ENCODE data around the gene TOX4. TPM values are rescaled to one million over a fixed set of nuclear protein-coding genes. Genes with fewer than 3 reads are reported as not detected.

Gene TOX4
- total RNA-seq, 1 experiment from 2014 or later, result 77.4 TPM

DNA sequence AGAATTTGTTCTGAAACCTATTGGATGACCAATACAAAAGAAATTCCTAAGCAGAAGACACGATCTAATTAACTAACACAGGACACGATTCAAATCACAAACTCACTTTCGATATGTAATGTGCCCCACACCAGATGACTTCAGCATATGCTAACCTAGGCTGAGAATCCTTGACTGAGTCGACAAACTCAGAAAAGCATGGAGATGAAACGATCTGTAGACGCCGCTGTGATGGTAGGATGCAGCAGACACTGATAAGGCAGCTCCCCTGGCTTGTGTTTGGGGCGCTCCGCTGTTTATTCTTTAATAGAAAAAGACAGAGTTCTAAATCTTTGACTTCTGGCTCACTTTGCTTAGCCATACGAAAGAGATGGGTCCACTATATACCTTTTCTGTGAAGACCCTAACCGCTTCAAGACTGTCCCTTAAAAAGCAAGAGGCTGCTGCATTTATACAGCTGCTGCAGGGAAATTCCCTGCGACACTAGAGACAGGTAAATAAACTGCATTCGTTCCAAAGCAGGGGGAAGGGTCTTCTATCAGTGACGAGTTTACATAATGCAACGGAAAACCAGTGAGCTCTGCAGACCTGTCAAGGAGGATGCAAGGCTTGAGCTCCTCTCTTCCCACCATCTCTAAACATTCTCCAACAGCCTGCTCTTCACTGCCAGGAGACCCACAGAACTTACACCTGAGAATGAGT lies 22.0 kb upstream of the TOX4 start:
- DNase-seq, result no peak
- intact Hi-C loops (cut with micrococcal nuclease; ENCODE audit: unreplicated experiment), result no loop called here
- Mint-ChIP-seq H3K36me3 (ENCODE audit: insufficient read depth, unreplicated experiment) (peaks cover 28% of the 10 kb centered on the region), H3K4me1 (ENCODE audit: low read depth, unreplicated experiment) (peaks cover 23% of the 10 kb centered on the region), H3K27ac (ENCODE audit: unreplicated experiment) (peak overlapping the region; percentile 83), H3K9me3 (ENCODE audit: low read depth, unreplicated experiment) (no peaks in the 10 kb centered on the region), H3K4me3 (ENCODE audit: low read depth, unreplicated experiment) (peak overlapping the region; percentile 86), H3K27me3 (ENCODE audit: unreplicated experiment) (no peaks in the 10 kb centered on the region)
- TF ChIP-seq, protein P1, sequence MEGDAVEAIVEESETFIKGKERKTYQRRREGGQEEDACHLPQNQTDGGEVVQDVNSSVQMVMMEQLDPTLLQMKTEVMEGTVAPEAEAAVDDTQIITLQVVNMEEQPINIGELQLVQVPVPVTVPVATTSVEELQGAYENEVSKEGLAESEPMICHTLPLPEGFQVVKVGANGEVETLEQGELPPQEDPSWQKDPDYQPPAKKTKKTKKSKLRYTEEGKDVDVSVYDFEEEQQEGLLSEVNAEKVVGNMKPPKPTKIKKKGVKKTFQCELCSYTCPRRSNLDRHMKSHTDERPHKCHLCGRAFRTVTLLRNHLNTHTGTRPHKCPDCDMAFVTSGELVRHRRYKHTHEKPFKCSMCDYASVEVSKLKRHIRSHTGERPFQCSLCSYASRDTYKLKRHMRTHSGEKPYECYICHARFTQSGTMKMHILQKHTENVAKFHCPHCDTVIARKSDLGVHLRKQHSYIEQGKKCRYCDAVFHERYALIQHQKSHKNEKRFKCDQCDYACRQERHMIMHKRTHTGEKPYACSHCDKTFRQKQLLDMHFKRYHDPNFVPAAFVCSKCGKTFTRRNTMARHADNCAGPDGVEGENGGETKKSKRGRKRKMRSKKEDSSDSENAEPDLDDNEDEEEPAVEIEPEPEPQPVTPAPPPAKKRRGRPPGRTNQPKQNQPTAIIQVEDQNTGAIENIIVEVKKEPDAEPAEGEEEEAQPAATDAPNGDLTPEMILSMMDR (IDR thresholded peaks at IDR 0.05; ENCODE audit: unreplicated experiment), result no peak
- CTCF ChIA-PET, result interaction anchor here (1.4 to 2.4 kb wide), 4 partner anchors 18 to 102 kb away, joined by 5 to 31 read pairs (median 9); partner anchors contain the start of genes METTL3, RAB2B and TOX4
- BruUV-seq (replicated peaks), result TSS peak; percentile 50

DNA sequence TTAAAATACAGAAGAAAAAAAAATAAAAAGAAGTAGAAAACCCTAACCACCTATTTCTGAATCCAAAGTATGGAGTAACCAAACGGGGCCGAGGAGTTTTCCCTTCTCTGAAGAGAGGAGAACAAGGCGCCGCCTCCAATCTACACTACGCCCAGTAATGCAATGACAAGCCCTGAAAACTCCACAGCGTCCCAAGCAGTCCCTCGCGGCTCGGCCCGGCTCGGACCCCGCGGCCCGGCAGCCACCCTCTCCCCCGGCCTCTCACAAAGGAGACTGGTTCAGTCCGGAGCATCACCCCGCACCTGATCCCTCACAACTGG lies 21.4 kb upstream of the TOX4 start:
- Mint-ChIP-seq H3K4me1 (ENCODE audit: low read depth, unreplicated experiment) (peaks cover 23% of the 10 kb centered on the region), H3K9me3 (ENCODE audit: low read depth, unreplicated experiment) (no peaks in the 10 kb centered on the region), H3K36me3 (ENCODE audit: insufficient read depth, unreplicated experiment) (peaks cover 28% of the 10 kb centered on the region), H3K27ac (ENCODE audit: unreplicated experiment) (peak overlapping the region; percentile 83), H3K27me3 (ENCODE audit: unreplicated experiment) (no peaks in the 10 kb centered on the region), H3K4me3 (ENCODE audit: low read depth, unreplicated experiment) (peak overlapping the region; percentile 86)
- BruUV-seq (replicated peaks), result no TSS peak
- TF ChIP-seq, protein P1 (IDR thresholded peaks at IDR 0.05; ENCODE audit: unreplicated experiment), result no peak
- intact Hi-C loops (cut with micrococcal nuclease; ENCODE audit: unreplicated experiment), result no loop called here
- CTCF ChIA-PET, result interaction anchor here (1.4 to 2.4 kb wide), 4 partner anchors 18 to 102 kb away, joined by 5 to 31 read pairs (median 9); partner anchors contain the start of genes METTL3, RAB2B and TOX4
- DNase-seq, result no peak

DNA sequence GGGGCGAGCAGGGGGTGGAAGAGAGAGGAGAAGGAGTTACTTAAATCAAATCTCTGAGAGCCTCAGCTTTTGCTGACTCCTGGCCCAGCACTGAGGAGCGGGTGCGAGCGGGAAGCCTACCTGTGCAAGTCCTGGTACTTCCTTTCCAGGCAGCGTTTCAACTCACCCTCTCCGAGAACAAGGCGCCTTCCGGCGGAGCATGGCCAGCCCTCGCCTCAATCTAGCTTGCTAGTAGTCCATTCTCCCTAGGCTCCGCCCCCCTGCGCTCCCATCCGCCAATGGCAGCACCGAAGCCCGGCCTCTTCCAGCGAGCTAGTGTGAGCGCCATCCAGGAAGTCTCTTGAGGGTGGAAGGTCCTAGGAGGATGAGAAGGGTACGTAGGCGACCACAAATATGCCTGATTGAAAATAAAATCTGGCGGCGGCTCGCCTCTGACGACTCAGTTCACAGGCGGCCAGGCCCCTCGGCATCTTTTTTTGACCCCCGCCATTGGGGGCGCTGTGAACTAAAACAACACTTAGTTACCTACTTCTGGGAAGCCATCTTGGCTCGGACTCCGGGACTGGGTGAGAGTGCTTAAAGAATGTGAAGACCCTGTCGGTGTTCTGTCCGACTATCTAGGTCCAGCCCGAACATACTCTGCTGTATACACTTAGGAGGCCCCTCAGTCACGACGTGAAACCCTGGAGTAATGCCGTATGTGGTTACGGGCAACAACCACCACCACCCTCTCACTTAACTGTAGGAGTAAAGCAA lies 20.9 kb upstream of the TOX4 start, which contains the start of gene CHD8:
Gene CHD8 (minus strand): TSS at position 212 of the 756 bp plus-strand sequence. CDS start 24,480 bp downstream, outside the sequence.
- CTCF ChIA-PET, result interaction anchor here (0.7 to 2.4 kb wide), 7 partner anchors 10 to 1688 kb away, joined by 3 to 31 read pairs (median 5); partner anchors contain the start of genes METTL3, RAB2B and TOX4
- intact Hi-C loops (cut with micrococcal nuclease; ENCODE audit: unreplicated experiment), result no loop called here
- Mint-ChIP-seq H3K27me3 (ENCODE audit: unreplicated experiment) (no peaks in the 10 kb centered on the region), H3K4me1 (ENCODE audit: low read depth, unreplicated experiment) (peaks cover 23% of the 10 kb centered on the region), H3K27ac (ENCODE audit: unreplicated experiment) (peak within 1 kb of the TSS; percentile 83), H3K4me3 (ENCODE audit: low read depth, unreplicated experiment) (peak within 1 kb of the TSS; percentile 86), H3K36me3 (ENCODE audit: insufficient read depth, unreplicated experiment) (peaks cover 28% of the 10 kb centered on the region), H3K9me3 (ENCODE audit: low read depth, unreplicated experiment) (no peaks in the 10 kb centered on the region)
- DNase-seq, result peak; percentile 99
- no TSS peak for BruUV-seq (replicated peaks)
- TF ChIP-seq, protein P1 (IDR thresholded peaks at IDR 0.05; ENCODE audit: unreplicated experiment), result peak; percentile 29

DNA sequence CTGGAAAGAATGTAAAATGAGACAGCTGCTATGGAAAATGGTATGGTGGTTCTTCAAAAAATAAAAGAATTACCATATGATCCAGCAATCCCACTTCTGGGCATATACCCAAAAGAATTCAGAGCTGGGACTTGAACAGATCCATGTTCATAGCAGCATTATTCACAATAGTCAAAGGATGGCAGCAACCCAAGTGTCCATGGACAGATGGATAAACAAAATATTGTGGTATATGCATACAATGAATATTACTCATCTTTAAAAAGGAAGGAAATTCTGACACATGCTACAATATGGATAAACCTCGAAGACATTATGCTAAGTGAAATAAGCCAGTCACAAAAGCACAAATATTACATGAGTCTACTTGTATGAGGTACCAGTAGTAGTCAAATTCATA lies 9.4 kb upstream of the TOX4 start:
- intact Hi-C loops (cut with micrococcal nuclease; ENCODE audit: unreplicated experiment), result no loop called here
- no peaks in the 10 kb centered on the region for H3K27me3 Mint-ChIP-seq (ENCODE audit: unreplicated experiment)
- TF ChIP-seq, protein P1 (IDR thresholded peaks at IDR 0.05; ENCODE audit: unreplicated experiment), result no peak
- H3K27ac Mint-ChIP-seq (ENCODE audit: unreplicated experiment), result no peak overlapping the region
- no peak overlapping the region for H3K4me3 Mint-ChIP-seq (ENCODE audit: low read depth, unreplicated experiment)
- CTCF ChIA-PET, result no interaction called here
- DNase-seq, result no peak
- no TSS peak for BruUV-seq (replicated peaks)
- H3K4me1 Mint-ChIP-seq (ENCODE audit: low read depth, unreplicated experiment), result no peaks in the 10 kb centered on the region
- no peaks in the 10 kb centered on the region for H3K9me3 Mint-ChIP-seq (ENCODE audit: low read depth, unreplicated experiment)
- peaks cover 6% of the 10 kb centered on the region for H3K36me3 Mint-ChIP-seq (ENCODE audit: insufficient read depth, unreplicated experiment)

All from Calu3 (cell line).